ENCODE results near the gene ZNF267. TPM values are rescaled to one million over a fixed set of nuclear protein-coding genes. Genes with fewer than 3 reads are reported as not detected.
"Not testable (repeated sequence)": the region's sequence is repeated elsewhere in the genome, so short reads cannot be mapped to it uniquely, and the experiment has no call there.

Gene ZNF267
- total and polyA plus RNA-seq, 2 of the 13 experiments (the other 11 are each of a cell fraction or from before 2014, with no cell fraction given) = 3.0 to 30.0 TPM

GRCh38 chr16:31848572-31848971 lies 25.0 kb upstream of the ZNF267 start:
- H3K4me2 ChIP-seq (ENCODE audit: low read depth, low read length); H3K27me3 ChIP-seq (ENCODE audit: control insufficient read depth in 1 of 2, insufficient read depth in 2 of 2, low read length in 2 of 2); H3K4me1 ChIP-seq (ENCODE audit: insufficient read depth, low read length); H3K27ac ChIP-seq (ENCODE audit: extremely low read length, insufficient read depth, low read length); intact Hi-C loops (cut with micrococcal nuclease; ENCODE audit: unreplicated experiment); H2AFZ ChIP-seq (ENCODE audit: low read length); FAIRE-seq; H4K20me1 ChIP-seq (ENCODE audit: insufficient read depth, low read length); DNase-seq (ENCODE audit: low spot score); H3K79me2 ChIP-seq (ENCODE audit: insufficient read depth, low read length); in situ Hi-C loops (cut with HindIII; ENCODE audit: extremely low pct_ligation_motif_present, low pct_unique_long_range_greater_than_20kb); POLR2A ChIA-PET; H3K36me3 ChIP-seq (replicated peaks in 1 of 2; ENCODE audit: control insufficient read depth in 1 of 2, insufficient read depth in 2 of 2, low read length in 2 of 2); H3K4me3 ChIP-seq (replicated peaks in 1 of 3; ENCODE audit: insufficient read depth in 1 of 3, low read depth in 2 of 3, low read length in 3 of 3); ATAC-seq; CTCF ChIA-PET (ENCODE audit: low intra/inter-chr PET ratio, low total read pairs); H3K9ac ChIP-seq (ENCODE audit: insufficient read depth, low read depth, low read length); BruUV-seq (replicated peaks): not testable (repeated sequence)
- peak; percentile 94; the same call in 1 of the 2 replicates for TF ChIP-seq ZNF562 (CRISPR knock-in tag; IDR thresholded peaks at IDR 0.05; ENCODE audit: borderline replicate concordance)
- peaks cover 34% of the 10 kb centered on the region for H3K9me3 ChIP-seq (ENCODE audit: low read length)
- 32% methylated on average over 2 of the region's 2 CpGs for WGBS (ENCODE audit: low lambda C conversion rate)

- H3K4me2 ChIP-seq (ENCODE audit: low read depth, low read length) = no peak overlapping the region
- no peak for FAIRE-seq
Observed at GRCh38 chr16:31853291-31853690, 20.3 kb upstream of the ZNF267 start.

More at GRCh38 chr16:31853291-31853690, 20.3 kb upstream of the ZNF267 start:
- ChIA-PET POLR2A (no interaction called here), CTCF (ENCODE audit: low intra/inter-chr PET ratio, low total read pairs) (no interaction called here)
- Histone ChIP-seq H4K20me1 (ENCODE audit: insufficient read depth, low read length) (no peaks in the 10 kb centered on the region), H3K4me3 (replicated peaks in 1 of 3; ENCODE audit: insufficient read depth in 1 of 3, low read depth in 2 of 3, low read length in 3 of 3) (no peak overlapping the region), H3K27ac (ENCODE audit: extremely low read length, insufficient read depth, low read length) (no peak overlapping the region), H2AFZ (ENCODE audit: low read length) (no peak overlapping the region), H3K27me3 (ENCODE audit: control insufficient read depth in 1 of 2, insufficient read depth in 2 of 2, low read length in 2 of 2) (no peaks in the 10 kb centered on the region), H3K36me3 (replicated peaks in 1 of 2; ENCODE audit: control insufficient read depth in 1 of 2, insufficient read depth in 2 of 2, low read length in 2 of 2) (no peaks in the 10 kb centered on the region), H3K79me2 (ENCODE audit: insufficient read depth, low read length) (no peaks in the 10 kb centered on the region), H3K4me1 (ENCODE audit: insufficient read depth, low read length) (no peaks in the 10 kb centered on the region), H3K9ac (ENCODE audit: insufficient read depth, low read depth, low read length) (no peak overlapping the region), H3K9me3 (ENCODE audit: low read length) (peaks cover 15% of the 10 kb centered on the region)
- BruUV-seq (replicated peaks) = no TSS peak
- ATAC-seq (no peak), DNase-seq (ENCODE audit: low spot score) (no peak)
- intact Hi-C loops (cut with micrococcal nuclease; ENCODE audit: unreplicated experiment) = no loop called here
- 3% methylated on average over 2 of the region's 2 CpGs for WGBS (ENCODE audit: low lambda C conversion rate)
- TF ChIP-seq SCMH1 (CRISPR knock-in tag; IDR thresholded peaks at IDR 0.05; ENCODE audit: borderline replicate concordance) = no peak
- no peak for TF ChIP-seq ZNF276 (CRISPR knock-in tag; IDR thresholded peaks at IDR 0.05; ENCODE audit: low read depth)
- no peak for TF ChIP-seq HNF4A (CRISPR knock-in tag; IDR thresholded peaks at IDR 0.05)
- no peak for TF ChIP-seq SALL1 (CRISPR knock-in tag; IDR thresholded peaks at IDR 0.05)
- TF ChIP-seq BCLAF1 (IDR thresholded peaks at IDR 0.05) = no peak
- no peak for TF ChIP-seq ATF3 (CRISPR knock-in tag; IDR thresholded peaks at IDR 0.05)
- TF ChIP-seq MTF1 (CRISPR knock-in tag; IDR thresholded peaks at IDR 0.05) = no peak
- no peak for TF ChIP-seq GMEB2 (CRISPR knock-in tag; IDR thresholded peaks at IDR 0.05; ENCODE audit: low read depth)
- no peak for TF ChIP-seq NFRKB (IDR thresholded peaks at IDR 0.05)
- no peak for TF ChIP-seq JUNB (CRISPR knock-in tag; IDR thresholded peaks at IDR 0.05; ENCODE audit: borderline replicate concordance)
- TF ChIP-seq TSC22D2 (CRISPR knock-in tag; IDR thresholded peaks at IDR 0.05; ENCODE audit: borderline replicate concordance) = no peak
- in situ Hi-C loops (cut with HindIII; ENCODE audit: extremely low pct_ligation_motif_present, low pct_unique_long_range_greater_than_20kb) = loop anchor here (25.0 kb wide), 1 partner anchor 641 kb away; the partner anchor contains the start of genes PYCARD, PYDC1 and TRIM72
